Stimulated activated CD4-positive, alpha-beta T cell treated with anti-CD3 and anti-CD28 coated beads, Interleukin-15, amount 100 ng/mL, for 1 hour (primary cell): ENCODE measurements around the gene SEMA4A.

Source experiments
- DNase-seq, 2 donors: peaks; one replicate each; pipeline ENCODE4 v3.0.0-alpha.2; 2020; ENCODE audit warnings: low read depth in 1 of 2, low spot score in 1 of 2

Gene SEMA4A

GRCh38 chr1:156134716-156135435, 18.5 kb upstream of the SEMA4A start:
- DNase-seq: no peak

DNA sequence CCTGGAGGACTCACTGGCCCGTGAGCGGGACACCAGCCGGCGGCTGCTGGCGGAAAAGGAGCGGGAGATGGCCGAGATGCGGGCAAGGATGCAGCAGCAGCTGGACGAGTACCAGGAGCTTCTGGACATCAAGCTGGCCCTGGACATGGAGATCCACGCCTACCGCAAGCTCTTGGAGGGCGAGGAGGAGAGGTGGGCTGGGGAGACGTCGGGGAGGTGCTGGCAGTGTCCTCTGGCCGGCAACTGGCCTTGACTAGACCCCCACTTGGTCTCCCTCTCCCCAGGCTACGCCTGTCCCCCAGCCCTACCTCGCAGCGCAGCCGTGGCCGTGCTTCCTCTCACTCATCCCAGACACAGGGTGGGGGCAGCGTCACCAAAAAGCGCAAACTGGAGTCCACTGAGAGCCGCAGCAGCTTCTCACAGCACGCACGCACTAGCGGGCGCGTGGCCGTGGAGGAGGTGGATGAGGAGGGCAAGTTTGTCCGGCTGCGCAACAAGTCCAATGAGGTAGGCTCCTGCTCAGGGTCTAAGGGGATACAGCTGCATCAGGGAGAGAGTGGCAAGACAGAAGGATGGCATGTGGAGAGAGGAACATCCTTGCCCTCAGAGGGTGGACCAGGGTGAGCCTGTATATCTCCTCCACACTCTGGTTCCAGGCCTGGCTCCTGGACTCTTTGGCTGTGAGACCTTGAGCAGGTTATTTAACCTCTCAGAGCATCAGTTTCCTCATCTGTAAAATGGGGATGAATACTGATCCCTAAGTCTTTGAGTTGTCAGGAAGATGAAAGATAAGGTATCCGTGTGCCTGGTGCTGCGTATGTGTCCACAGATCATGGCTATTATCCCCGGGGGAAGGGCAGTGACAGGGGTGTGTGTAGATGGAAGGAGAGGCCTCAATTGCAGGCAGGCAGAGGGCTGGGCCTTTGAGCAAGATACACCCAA, 17.2 kb upstream of the SEMA4A start:
- no peak for DNase-seq

DNA sequence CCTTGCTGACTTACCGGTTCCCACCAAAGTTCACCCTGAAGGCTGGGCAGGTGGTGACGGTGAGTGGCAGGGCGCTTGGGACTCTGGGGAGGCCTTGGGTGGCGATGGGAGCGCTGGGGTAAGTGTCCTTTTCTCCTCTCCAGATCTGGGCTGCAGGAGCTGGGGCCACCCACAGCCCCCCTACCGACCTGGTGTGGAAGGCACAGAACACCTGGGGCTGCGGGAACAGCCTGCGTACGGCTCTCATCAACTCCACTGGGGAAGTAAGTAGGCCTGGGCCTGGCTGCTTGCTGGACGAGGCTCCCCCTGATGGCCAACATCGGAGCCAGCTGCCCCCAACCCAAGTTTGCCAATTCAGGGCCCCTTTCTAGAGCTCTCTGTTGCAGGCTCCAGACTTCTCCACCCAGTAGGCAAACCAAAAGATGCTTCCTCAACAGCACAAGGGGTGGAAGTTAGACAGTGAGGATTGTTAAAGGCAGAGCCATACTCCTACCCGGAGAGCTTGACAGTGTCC, 16.4 kb upstream of the SEMA4A start:
- DNase-seq: no peak

GRCh38 chr1:156138458-156138867, 14.9 kb upstream of the SEMA4A start:
- no peak for DNase-seq

DNA sequence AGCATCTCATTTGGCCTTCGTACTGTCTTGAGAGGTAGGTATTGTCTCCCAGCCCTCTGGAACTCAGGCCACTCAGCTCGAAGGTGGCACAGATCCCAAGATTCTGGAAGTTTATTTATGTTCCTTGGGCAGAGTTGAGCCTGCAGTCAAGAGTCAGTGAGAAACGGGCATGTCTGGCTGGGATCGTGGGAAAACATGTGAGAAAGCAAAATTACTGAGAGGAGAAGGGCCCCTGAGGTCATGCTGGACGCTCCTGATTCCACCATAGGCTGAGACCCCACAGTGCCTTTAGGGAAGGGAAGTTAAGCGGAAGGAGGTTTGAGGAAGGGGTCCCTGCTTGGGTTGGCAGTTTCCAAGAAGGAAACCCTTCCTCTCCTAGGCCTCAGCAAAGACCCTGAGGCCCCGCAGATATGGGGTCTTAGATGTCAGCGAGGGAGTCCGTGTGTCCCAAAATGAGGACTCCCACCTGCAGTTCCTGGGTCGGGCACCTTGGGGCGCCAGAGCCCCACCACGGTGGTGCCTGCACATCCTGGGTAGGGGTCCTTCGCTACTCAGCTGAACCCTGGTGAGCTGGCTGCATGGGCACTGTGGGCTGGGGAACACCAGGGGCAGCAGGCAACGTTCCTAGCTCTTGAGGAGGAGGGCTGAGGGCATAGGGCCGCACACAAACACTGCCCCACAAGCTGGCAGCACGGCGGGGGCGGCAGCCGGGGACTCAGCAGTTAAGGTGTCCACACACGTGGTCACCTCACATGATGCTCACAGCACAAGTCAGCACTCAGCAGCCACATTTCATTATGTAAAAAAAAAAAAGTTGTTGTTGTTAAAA, 12.3 kb upstream of the SEMA4A start:
- no peak for DNase-seq

DNA sequence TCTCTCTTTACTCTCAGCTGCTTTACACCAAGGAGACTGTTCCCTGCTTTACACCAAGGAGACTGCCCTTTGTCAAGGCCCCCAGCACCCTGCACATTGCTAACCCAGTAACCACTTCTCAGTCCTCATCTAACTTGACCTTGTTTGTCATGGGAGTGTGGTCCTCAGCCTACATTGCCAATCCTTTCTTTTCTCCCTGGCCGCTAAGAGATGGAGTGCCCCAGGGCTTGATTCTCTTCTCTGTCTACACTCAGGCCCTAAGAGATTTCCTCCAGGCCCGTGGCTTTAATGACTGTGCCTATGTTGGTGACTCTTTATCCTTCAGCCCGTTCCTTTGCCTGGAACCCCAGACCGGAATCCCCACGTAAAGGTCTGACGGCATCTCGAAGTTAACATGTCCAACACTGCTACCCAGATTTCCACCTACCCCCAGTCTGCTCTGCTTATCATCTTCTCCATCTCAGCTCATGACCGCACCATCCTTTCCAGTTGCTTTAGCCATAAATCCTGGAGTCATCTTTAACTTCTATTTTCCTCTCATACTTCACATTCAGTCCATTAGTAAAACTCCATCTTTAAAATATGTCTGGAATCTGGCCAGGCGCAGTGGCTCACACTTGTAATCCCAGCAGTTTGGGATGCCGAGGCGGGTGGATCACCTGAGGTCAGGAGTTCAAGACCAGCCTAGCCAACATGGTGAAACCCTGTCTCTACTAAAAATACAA, 9.5 kb upstream of the SEMA4A start:
- no peak for DNase-seq

DNA sequence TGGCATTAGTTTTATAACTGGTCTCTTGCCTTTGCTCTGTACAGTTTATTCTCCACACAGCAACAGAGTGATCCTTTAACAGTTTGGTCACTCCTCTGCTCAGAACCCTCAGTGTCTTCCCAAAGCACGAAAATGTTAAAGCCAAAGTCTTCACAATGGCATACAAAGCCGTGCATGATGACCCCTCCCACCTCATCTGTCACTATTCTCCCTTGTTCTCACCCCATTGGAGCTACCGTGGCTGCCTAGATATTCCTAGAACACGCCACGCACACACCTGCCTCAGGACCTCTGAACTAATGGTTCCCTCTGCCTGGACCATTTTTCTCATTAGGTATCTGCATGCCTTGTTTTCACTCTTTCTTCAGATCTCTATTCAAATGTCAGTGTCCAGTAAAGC, 8.6 kb upstream of the SEMA4A start:
- DNase-seq: no peak

DNA sequence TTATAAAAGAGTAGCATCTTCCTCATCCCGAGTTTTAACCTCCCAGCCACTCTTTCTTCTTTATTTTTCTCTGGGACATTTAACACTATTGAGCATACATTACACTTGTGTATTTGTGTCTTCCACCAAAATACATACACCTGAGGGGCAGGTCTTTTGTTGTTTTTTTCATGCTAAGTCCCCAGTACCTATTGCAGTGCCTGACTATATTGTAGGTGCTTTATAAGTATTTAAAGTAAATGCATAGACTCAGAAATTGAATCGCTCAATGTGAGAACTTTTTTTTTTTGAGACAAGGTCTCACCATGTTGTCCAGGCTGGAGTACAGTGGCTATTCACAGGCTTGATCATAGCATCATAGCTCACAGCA, 7.8 kb upstream of the SEMA4A start:
- DNase-seq: no peak

DNA sequence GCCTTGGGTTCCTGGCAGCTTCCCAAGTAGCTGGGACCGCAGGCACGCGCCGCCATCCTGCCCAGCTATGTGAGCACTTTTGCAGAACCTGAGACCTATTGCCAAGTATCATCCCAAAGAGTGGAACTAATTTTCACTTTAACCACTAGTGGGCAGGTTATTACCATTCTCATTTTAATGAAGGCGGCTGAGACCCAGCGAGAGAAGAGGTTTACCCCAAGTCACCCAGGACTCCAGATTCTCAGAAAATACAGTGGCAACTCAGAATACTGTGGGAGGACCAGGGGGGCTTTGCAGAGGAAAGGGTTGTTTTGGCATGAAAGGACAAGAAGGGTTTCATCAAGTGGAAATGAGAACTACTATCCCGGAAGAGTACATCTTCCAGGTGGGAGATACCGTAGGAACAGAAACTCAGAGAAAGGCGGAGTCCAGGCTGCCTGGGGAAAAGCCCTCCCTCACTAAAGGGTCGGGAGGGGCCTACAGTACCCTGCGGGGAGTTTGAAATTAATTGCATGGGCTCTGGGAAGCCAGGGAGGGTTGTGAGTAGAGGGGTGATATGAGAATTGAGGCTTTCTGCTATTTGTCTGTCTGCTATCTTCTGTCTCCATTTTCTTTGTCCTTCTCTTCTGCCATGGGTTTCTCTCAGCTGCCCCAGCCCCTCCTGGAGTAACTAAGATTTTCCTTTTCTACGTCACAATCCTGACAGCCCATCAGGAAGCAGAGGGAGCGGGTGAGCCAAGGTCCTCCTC, 7.2 kb upstream of the SEMA4A start:
- no peak for DNase-seq

DNA sequence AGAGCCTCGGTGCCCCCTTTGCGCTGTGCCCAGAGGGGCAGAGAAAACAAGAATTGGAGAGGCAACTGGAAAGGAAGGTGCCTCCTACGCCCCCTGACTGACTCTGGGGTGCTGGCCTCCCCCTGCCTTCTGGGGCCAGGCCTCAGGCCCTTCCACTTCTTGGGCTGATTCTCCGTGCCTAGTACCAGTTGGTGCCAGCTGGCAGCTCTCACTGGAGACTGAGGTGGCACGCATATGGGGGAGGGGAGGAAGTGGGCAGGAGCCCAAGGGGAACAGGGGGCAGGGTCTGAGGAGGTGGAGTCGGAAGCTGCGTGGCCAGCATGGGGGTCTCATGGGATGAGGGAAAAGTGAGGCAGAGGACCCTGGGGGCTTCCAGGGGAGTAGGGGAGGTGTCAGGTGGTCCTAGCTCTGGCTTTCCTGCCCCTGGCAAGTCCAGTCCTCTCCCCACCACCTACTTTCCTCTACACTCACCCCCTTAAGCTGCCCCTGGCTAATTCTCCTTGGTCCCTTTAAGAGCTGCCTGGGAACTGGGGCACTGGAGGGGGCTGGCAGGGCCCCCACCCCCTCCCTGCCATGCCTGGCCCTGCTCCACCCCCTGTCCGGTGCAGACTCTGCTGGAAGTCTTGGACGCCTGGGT, 6.5 kb upstream of the SEMA4A start:
- no peak for DNase-seq

- no peak for DNase-seq
Observed at GRCh38 chr1:156148216-156148615, 5.2 kb upstream of the SEMA4A start.

GRCh38 chr1:156149374-156150332, 3.7 kb upstream of the SEMA4A start:
- DNase-seq: no peak

DNA sequence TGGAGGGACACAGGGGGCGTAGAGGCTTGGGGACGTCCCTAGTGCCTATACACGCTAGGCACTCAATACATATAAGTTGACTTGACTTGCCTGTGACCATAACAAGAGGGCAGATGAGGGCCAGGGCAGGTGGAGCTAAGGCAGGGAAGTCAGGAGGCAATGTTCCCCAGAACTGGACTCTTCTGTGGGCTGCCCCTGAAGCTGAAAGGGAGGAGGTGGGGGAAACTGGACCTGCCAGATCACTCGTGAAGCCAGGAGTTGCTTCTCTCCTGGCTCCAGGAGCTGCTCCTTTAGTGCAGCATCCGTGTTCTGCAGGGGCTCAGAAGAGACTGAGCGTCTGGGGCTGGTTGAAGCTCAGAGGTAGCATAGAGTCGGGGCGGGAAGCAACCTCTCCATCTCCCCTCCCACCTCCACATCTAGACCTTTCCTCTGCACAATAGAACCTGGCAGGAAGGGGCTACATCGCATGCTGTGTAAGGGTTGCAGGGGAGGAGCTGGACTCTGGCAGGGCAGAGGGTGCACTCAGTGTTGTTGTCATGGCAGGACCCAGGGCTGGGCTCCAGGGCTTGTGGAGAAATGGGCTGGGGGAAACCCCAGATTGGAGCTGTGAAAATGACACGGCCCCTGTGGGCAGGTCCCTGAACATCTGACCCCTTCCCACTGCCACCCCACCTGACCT, 2.9 kb upstream of the SEMA4A start:
- no peak for DNase-seq

- no peak for DNase-seq
Observed at GRCh38 chr1:156151093-156151688, 2.2 kb upstream of the SEMA4A start.

- DNase-seq: no peak
Observed at GRCh38 chr1:156152628-156153027, 757 bp upstream of the SEMA4A start.

- no peak for DNase-seq
Observed at GRCh38 chr1:156154317-156154749, 948 bp downstream of the SEMA4A start.

GRCh38 chr1:156155756-156156510, 2.5 kb downstream of the SEMA4A start:
- no peak for DNase-seq
